K562 (cell line): Measurements from ENCODE around the gene CD34. TPM values are rescaled to one million over a fixed set of nuclear protein-coding genes. Genes with fewer than 3 reads are reported as not detected.

Experiments
- ATF4 ChIP-seq: fragments of 450-650 bp; formaldehyde crosslinking; IDR thresholded peaks from 2 replicates; pipeline ENCODE4 v1.4.0; 2022; ENCODE audit warnings: mild to moderate bottlenecking, moderate library complexity
- DMBX1 ChIP-seq: fragments of 250-450 bp; sonication (Bioruptor Pico); IDR thresholded peaks from 2 replicates; pipeline ENCODE4 v1.8.0; 2022; ENCODE audit warnings: inconsistent platforms, mild to moderate bottlenecking, moderate library complexity, borderline replicate concordance
- ELF2 ChIP-seq: fragments of 250-450 bp; sonication (Bioruptor Pico); IDR thresholded peaks from 2 replicates; pipeline ENCODE4 v1.5.0; 2021; ENCODE audit warnings: mild to moderate bottlenecking
- ETV5 ChIP-seq: sonication (generic); formaldehyde crosslinking; IDR thresholded peaks from 2 replicates; pipeline ENCODE4 v1.4.0; 2020; ENCODE audit warnings: low read depth, mild to moderate bottlenecking, missing genetic modification reagents
- HDAC1 ChIP-seq, 2 experiments: fragments of 450-650 bp; IDR thresholded peaks; 2 replicates each; pipeline ENCODE4 v1.6.1; 2016 to 2017; ENCODE audit warnings: inconsistent platforms in 1 of 2, mild to moderate bottlenecking in 1 of 2, moderate library complexity in 1 of 2
- HDAC2 ChIP-seq: fragments of 450-650 bp; IDR thresholded peaks from 2 replicates; pipeline ENCODE4 v1.6.1; 2016; ENCODE audit warnings: mild to moderate bottlenecking
- HEY1 ChIP-seq: fragments of 250-450 bp; sonication (Bioruptor Pico); IDR thresholded peaks from 2 replicates; pipeline ENCODE4 v1.5.0; 2020; ENCODE audit warnings: mild to moderate bottlenecking, moderate library complexity, borderline replicate concordance
- IFI16 ChIP-seq: fragments of 250-450 bp; sonication (Bioruptor Pico); IDR thresholded peaks from 2 replicates; pipeline ENCODE4 v2.1.2; 2022; ENCODE audit warnings: mild to moderate bottlenecking, inconsistent platforms
- LEF1 ChIP-seq: fragments of 450-650 bp; IDR thresholded peaks from 2 replicates; pipeline ENCODE4 v1.6.1; 2016; ENCODE audit warnings: mild to moderate bottlenecking
- MBD1 ChIP-seq: fragments of 250-450 bp; sonication (Bioruptor Pico); IDR thresholded peaks from 2 replicates; pipeline ENCODE4 v1.8.0; 2022; ENCODE audit warnings: inconsistent platforms
- MTA1 ChIP-seq: fragments of 450-650 bp; IDR thresholded peaks from 2 replicates; pipeline ENCODE4 v1.6.1; 2017; ENCODE audit warnings: borderline replicate concordance
- NFE2 ChIP-seq: IDR thresholded peaks from 2 replicates; pipeline ENCODE4 v1.6.1; 2014; ENCODE audit warnings: antibody characterized with exemption, low read depth
- PML ChIP-seq: IDR thresholded peaks from 2 replicates; pipeline ENCODE4 v1.6.1; 2012; ENCODE audit warnings: low read length, inconsistent platforms
- POLR2AphosphoS5 ChIP-seq: IDR thresholded peaks from 2 replicates; pipeline ENCODE4 v1.6.1; 2011; ENCODE audit warnings: mild to moderate bottlenecking, low read depth, low read length, moderate library complexity; ENCODE audit not compliant: control insufficient read depth, insufficient read depth
- RFX5 ChIP-seq: IDR thresholded peaks from 2 replicates; pipeline ENCODE4 v1.6.1; 2011; ENCODE audit warnings: low read depth, mild to moderate bottlenecking, improper control_type of control experiment, low read length
- SNRNP70 ChIP-seq: fragments of 200-400 bp; formaldehyde crosslinking; optimal IDR thresholded peaks from 2 replicates; pipeline ENCODE3; 2017; ENCODE audit warnings: low read depth, low read length
- TEAD1 ChIP-seq, 2 experiments: fragments of 450-650 bp in 1 of 2; sonication (generic) in 1 of 2; formaldehyde crosslinking; IDR thresholded peaks; 2 replicates each; pipeline versions ENCODE4 v1.4.0 to v1.8.0; 2020 to 2022; ENCODE audit warnings: mild to moderate bottlenecking in 2 of 2, missing genetic modification reagents in 1 of 2
- TEAD2 ChIP-seq: fragments of 450-650 bp; IDR thresholded peaks from 2 replicates; pipeline ENCODE4 v1.6.1; 2016; ENCODE audit warnings: missing genetic modification characterization, control low read depth, missing compliant biosample characterization
- TEAD4 ChIP-seq, 2 experiments: sonication (generic) in 1 of 2; formaldehyde crosslinking in 1 of 2; IDR thresholded peaks; 2 replicates each; pipeline versions ENCODE4 v1.6.1 to v1.8.0; 2012 to 2022; ENCODE audit warnings: borderline replicate concordance in 1 of 2, inconsistent platforms in 1 of 2, low read length in 1 of 2, mild to moderate bottlenecking in 1 of 2, missing genetic modification reagents in 1 of 2
- TFAP4 ChIP-seq: sonication (generic); formaldehyde crosslinking; IDR thresholded peaks from 2 replicates; pipeline ENCODE4 v1.8.0; 2022; ENCODE audit warnings: missing genetic modification reagents, mild to moderate bottlenecking, moderate library complexity, borderline replicate concordance
- XRCC5 ChIP-seq: fragments of 200-400 bp; formaldehyde crosslinking; IDR thresholded peaks from 2 replicates; pipeline ENCODE4 v1.6.1; 2017; ENCODE audit warnings: low read depth, mild to moderate bottlenecking, low read length
- ZNF175 ChIP-seq: fragments of 200-800 bp; sonication (Bioruptor generic); IDR thresholded peaks from 2 replicates; pipeline ENCODE4 v1.6.1; 2016; ENCODE audit warnings: low read depth, mild to moderate bottlenecking, missing genetic modification characterization, missing compliant biosample characterization
- ZNF239 ChIP-seq: fragments of 250-450 bp; sonication (Bioruptor Pico); IDR thresholded peaks from 2 replicates; pipeline ENCODE4 v1.4.0; 2020; ENCODE audit warnings: mild to moderate bottlenecking
- polyA plus RNA-seq, 8 experiments: library from polyadenylated mRNA; depleted of rRNA in 4 of 8; stranded (reverse) in 5 of 8; unstranded in 3 of 8; fragments of >200 nt; fragmentation: Nextera tagmentation in 2 of 8; fragmentation: Illumina TruSeq in 1 of 8; extraction: Ambion mirVana in 2 of 8; extraction: Trizol in 1 of 8; gene quantifications; 2 replicates each; pipeline versions ENCODE4 v1.2.1 to v1.2.3, GENCODE V29; 2011 to 2014; ENCODE audit warnings: inconsistent platforms in 1 of 8, missing spikeins in 1 of 8
- total RNA-seq, 7 experiments: library from RNA; depleted of rRNA in 6 of 7; stranded (reverse); fragments of >200 nt in 6 of 7; fragmentation: Illumina TruSeq in 2 of 7; extraction: Trizol in 2 of 7; gene quantifications; 2 replicates each; pipeline versions ENCODE4 v1.2.1 to v1.2.3, GENCODE V29; 2011 to 2021; ENCODE audit warnings: low replicate concordance in 1 of 7

CD34 gene
- total and polyA plus RNA-seq, 9 of the 15 experiments (the other 6 are each of a cell fraction or from before 2014, with no cell fraction given) = not detected

GRCh38 chr1:207873055-207873890, 37.7 kb downstream of the CD34 start (continued):
- TF ChIP-seq RFX5 = no peak
- peak; percentile 27; the same call in 1 of the 2 replicates for TF ChIP-seq HDAC2
- peak; percentile 68 for TF ChIP-seq ZNF175
- peak; percentile 38 to 41; a peak in 2 of 4 replicates for TF ChIP-seq TEAD1 (CRISPR knock-in tag; IDR thresholded peaks at IDR 0.05)
- TF ChIP-seq PML = peak; percentile 64; the same call in 1 of the 2 replicates
- peak in 1 of 2 experiments; percentile 45; a peak in 1 of 4 replicates for TF ChIP-seq HDAC1 (IDR thresholded peaks at IDR 0.05)
- TF ChIP-seq ELF2 (CRISPR knock-in tag) = peak; percentile 57; the same call in 1 of the 2 replicates
- TF ChIP-seq LEF1 = peak; percentile 56; the same call in 1 of the 2 replicates
- TF ChIP-seq ATF4 (CRISPR knock-in tag) = peak; percentile 1; the same call in 1 of the 2 replicates
- peak; percentile 39; the same call in 1 of the 2 replicates for TF ChIP-seq POLR2AphosphoS5
- TF ChIP-seq IFI16 (CRISPR knock-in tag) = no peak
- peak; percentile 27; the same call in 1 of the 2 replicates for TF ChIP-seq HEY1 (CRISPR knock-in tag)
- peak; percentile 31; the same call in 1 of the 2 replicates for TF ChIP-seq TEAD2 (tag)
- TF ChIP-seq MBD1 (CRISPR knock-in tag) = no peak
- no peak for TF ChIP-seq ETV5
- no peak for TF ChIP-seq XRCC5
- no peak for TF ChIP-seq SNRNP70
- TF ChIP-seq DMBX1 = 0 out of 2 replicates have a peak, but pooled peaks have one; percentile 34
- peak; percentile 90 for TF ChIP-seq TEAD4 (IDR thresholded peaks at IDR 0.05; ENCODE audit: low read length)
- no peak for TF ChIP-seq TEAD4 (CRISPR knock-in tag; IDR thresholded peaks at IDR 0.05; ENCODE audit: borderline replicate concordance)
- peak; percentile 18; the same call in 1 of the 2 replicates for TF ChIP-seq NFE2
- TF ChIP-seq TFAP4 = peak; percentile 56
- peak; percentile 30; the same call in 1 of the 2 replicates for TF ChIP-seq ZNF239 (CRISPR knock-in tag)
- 0 out of 2 replicates have a peak, but pooled peaks have one; percentile 35 for TF ChIP-seq MTA1
